Ascending aorta (tissue), 2 donors: ENCODE data around the gene LEMD2. TPM values are rescaled to one million over a fixed set of nuclear protein-coding genes. Genes with fewer than 3 reads are reported as not detected.

Experiments used
- DNase-seq, 2 donors: peaks; one replicate each; pipeline ENCODE4 v3.0.0-alpha.2; 2019; ENCODE audit warnings: low spot score in 2 of 2
- H3K27ac ChIP-seq, 2 donors: fragments of 200-600 bp; sonication (generic); one replicate each; pipeline ENCODE4 v1.5.1; 2016 to 2017; ENCODE audit warnings: mild to moderate bottlenecking in 1 of 2
- H3K27me3 ChIP-seq: fragments of 200-600 bp; sonication (generic); one replicate; pipeline ENCODE4 v1.5.1; 2017
- H3K36me3 ChIP-seq, 2 donors: fragments of 200-600 bp; sonication (generic); one replicate each; pipeline ENCODE4 v1.5.1; 2016
- H3K4me1 ChIP-seq, 2 donors: fragments of 200-600 bp; sonication (generic); one replicate each; pipeline ENCODE4 v1.5.1; 2016 to 2017; ENCODE audit warnings: mild to moderate bottlenecking in 1 of 2
- H3K4me3 ChIP-seq, 2 donors: fragments of 200-600 bp; sonication (generic); one replicate each; pipeline ENCODE4 v1.5.1; 2016 to 2017; ENCODE audit warnings: mild to moderate bottlenecking in 1 of 2
- H3K9me3 ChIP-seq, 2 donors: fragments of 200-600 bp; sonication (generic); one replicate each; pipeline ENCODE4 v1.5.1; 2016
- CTCF ChIP-seq, 3 experiments: fragments of 200-600 bp in 2 of 3; fragments of 450-650 bp in 1 of 3; sonication (generic) in 2 of 3; IDR thresholded peaks; one replicate each; pipeline ENCODE4 v1.5.1; 2016 to 2019; ENCODE audit warnings: antibody characterized with exemption in 3 of 3, mild to moderate bottlenecking in 1 of 3, moderate library complexity in 1 of 3
- intact Hi-C: fragments of 100-400 bp; cut with DNase I; formaldehyde crosslinking; loops from one replicate; pipeline ENCODE4 v1.15.1; 2023
- total RNA-seq: library from RNA; depleted of rRNA; stranded (reverse); fragments of >200 nt; gene quantifications from one replicate; pipeline ENCODE4 v1.1.0, GENCODE V29; 2016

Gene LEMD2
- total RNA-seq, 1 donor from 2014 or later: 104 TPM

GRCh38 chr6:33744895-33745546 is 43.9 kb downstream of the LEMD2 start:
- H3K27ac ChIP-seq: no peak overlapping the region
- intact Hi-C loops: loop anchor here (2.0 kb wide), 2 partner anchors 26 to 410 kb away; no protein-coding TSS in a partner anchor

GRCh38 chr6:33744001-33744848 is 44.7 kb downstream of the LEMD2 start:
- Histone ChIP-seq H3K27ac (no peak overlapping the region), H3K36me3 (no peaks in the 10 kb centered on the region), H3K4me1 (no peaks in the 10 kb centered on the region), H3K27me3 (no peaks in the 10 kb centered on the region), H3K4me3 (no peak overlapping the region), H3K9me3 (no peaks in the 10 kb centered on the region)
- peak in 1 of 2 donors; percentile 79 for DNase-seq
- TF ChIP-seq CTCF (IDR thresholded peaks at IDR 0.05): peak; percentile 66 to 83 (median 83)
- intact Hi-C loops: loop anchor here (2.0 kb wide), 2 partner anchors 27 to 411 kb away; no protein-coding TSS in a partner anchor

More at GRCh38 chr6:33744895-33745546, 43.9 kb downstream of the LEMD2 start:
- no peak for DNase-seq
- no peak for TF ChIP-seq CTCF (IDR thresholded peaks at IDR 0.05)
- no peaks in the 10 kb centered on the region for H3K9me3 ChIP-seq
- H3K4me1 ChIP-seq: no peaks in the 10 kb centered on the region
- no peaks in the 10 kb centered on the region for H3K27me3 ChIP-seq
- H3K36me3 ChIP-seq: no peaks in the 10 kb centered on the region
- H3K4me3 ChIP-seq: no peak overlapping the region

- no peak overlapping the region for H3K4me3 ChIP-seq
- H3K27ac ChIP-seq: no peak overlapping the region
- DNase-seq: no peak
- intact Hi-C loops: no loop called here
- no peaks in the 10 kb centered on the region for H3K36me3 ChIP-seq
- no peaks in the 10 kb centered on the region for H3K4me1 ChIP-seq
- H3K27me3 ChIP-seq: no peaks in the 10 kb centered on the region
- no peak for TF ChIP-seq CTCF (IDR thresholded peaks at IDR 0.05)
- H3K9me3 ChIP-seq: no peaks in the 10 kb centered on the region
Measured at GRCh38 chr6:33742837-33743236, 46.1 kb downstream of the LEMD2 start.

GRCh38 chr6:33742092-33742491 is 46.8 kb downstream of the LEMD2 start:
- Histone ChIP-seq H3K27ac (no peak overlapping the region), H3K27me3 (no peaks in the 10 kb centered on the region), H3K4me3 (no peak overlapping the region), H3K4me1 (no peaks in the 10 kb centered on the region), H3K36me3 (no peaks in the 10 kb centered on the region), H3K9me3 (no peaks in the 10 kb centered on the region)
- intact Hi-C loops: no loop called here
- no peak for DNase-seq
- no peak for TF ChIP-seq CTCF (IDR thresholded peaks at IDR 0.05)

GRCh38 chr6:33740794-33741193 is 48.1 kb downstream of the LEMD2 start:
- H3K36me3 ChIP-seq: no peaks in the 10 kb centered on the region
- intact Hi-C loops: no loop called here
- H3K27ac ChIP-seq: no peak overlapping the region
- no peak overlapping the region for H3K4me3 ChIP-seq
- H3K4me1 ChIP-seq: no peaks in the 10 kb centered on the region
- no peak for DNase-seq
- no peaks in the 10 kb centered on the region for H3K27me3 ChIP-seq
- TF ChIP-seq CTCF (IDR thresholded peaks at IDR 0.05): no peak
- H3K9me3 ChIP-seq: no peaks in the 10 kb centered on the region
